GM21825 (cell line): ENCODE measurements around the gene ZNF577.

Source experiments
- ATAC-seq: cut with Tn5 transposase; IDR thresholded peaks from one replicate; pipeline ENCODE4 v1.9.1; 2021; ENCODE audit warnings: mild to moderate bottlenecking, moderate library complexity; ENCODE audit not compliant: unreplicated experiment

Gene ZNF577

DNA sequence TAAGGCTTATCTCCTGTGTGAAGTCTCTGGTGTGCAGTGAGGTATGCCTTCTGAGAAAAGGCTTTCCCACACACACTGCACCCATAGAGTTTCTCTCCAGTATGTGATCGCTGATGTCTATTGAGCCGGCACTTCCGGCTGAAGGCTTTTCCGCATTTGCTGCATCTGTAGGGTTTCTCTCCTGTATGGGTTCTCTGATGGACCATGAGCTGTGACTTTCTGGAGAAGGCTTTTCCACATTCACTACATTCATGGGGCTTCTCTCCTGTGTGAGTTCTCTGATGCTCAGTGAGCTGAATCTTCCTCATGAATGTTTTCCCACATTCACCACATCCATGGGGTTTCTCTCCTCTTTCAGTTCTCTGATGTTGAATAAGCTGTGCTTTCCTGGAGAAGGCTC is 14.7 kb downstream of the ZNF577 start:
- ATAC-seq = no peak

DNA sequence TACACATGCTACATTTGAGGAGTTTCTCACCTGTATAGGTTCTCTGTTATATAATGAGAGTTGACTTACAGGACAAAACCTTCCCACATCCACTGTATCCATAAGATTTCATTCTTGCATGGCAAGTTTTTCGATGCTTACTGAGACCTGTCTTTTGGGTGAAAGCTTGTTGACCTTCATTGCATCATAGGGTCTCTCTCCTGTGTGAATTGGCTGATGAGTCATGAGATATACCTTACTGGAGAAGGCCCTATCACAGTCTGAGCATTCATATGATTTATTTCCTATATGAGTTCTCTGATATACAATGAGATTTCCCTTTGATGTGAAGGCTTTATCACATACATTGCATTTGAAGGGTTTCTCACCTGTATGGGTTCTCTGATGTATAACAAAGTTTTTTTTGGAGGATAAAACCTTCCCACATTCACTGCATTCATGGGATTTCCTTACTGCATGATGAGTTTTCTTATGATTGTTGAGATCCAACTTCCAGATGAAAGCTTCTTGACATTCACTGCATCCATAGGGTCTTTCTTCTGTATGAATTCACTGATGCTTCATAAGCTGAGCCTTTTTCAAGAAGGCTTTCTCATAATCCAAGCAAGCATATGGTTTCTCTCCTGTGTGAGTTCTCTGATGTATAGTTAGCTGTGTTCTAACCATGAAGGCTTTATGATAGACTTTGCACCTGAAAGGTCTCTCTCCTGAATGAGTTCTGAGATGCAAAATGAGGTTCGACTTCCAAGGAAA is 25.7 kb downstream of the ZNF577 start:
- no peak for ATAC-seq

DNA sequence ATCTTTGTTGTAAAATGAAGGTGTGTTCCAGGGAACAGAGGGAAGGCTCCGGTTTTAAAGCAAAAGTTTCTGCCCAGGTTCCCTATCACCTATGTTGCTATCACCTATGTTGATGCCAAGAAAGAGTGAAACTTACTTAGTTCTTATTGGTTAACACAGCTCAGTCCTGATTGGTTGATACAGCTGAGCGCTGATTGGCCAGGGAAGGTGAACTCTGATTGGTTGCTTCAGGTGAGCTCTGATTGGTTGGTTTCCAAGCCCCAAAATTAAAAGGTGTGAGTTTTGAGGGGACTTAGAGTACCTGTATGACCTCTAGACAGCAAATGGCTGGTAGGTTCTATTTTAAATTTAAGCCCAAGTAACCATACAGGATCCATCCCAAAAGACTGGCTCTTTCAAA is 50.6 kb downstream of the ZNF577 start:
- no peak for ATAC-seq

DNA sequence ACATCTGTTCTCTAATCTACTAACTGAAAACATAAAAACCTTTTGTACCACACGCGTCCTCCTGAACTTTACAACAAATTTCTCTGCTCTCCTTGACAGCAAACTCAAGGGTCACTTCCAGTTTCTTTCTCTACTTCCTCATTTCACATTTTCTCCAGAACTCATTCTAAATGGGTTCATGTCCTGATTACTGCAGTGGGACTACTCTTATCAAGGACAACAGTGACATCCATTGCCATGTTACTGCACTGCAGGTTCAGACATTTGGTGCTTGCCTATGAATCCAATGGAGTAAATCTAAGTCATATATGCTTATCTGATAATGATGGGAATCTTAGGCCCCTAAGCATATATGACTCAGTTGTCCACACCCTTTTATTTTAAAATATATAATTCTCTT is 57.5 kb downstream of the ZNF577 start:
- no peak for ATAC-seq

DNA sequence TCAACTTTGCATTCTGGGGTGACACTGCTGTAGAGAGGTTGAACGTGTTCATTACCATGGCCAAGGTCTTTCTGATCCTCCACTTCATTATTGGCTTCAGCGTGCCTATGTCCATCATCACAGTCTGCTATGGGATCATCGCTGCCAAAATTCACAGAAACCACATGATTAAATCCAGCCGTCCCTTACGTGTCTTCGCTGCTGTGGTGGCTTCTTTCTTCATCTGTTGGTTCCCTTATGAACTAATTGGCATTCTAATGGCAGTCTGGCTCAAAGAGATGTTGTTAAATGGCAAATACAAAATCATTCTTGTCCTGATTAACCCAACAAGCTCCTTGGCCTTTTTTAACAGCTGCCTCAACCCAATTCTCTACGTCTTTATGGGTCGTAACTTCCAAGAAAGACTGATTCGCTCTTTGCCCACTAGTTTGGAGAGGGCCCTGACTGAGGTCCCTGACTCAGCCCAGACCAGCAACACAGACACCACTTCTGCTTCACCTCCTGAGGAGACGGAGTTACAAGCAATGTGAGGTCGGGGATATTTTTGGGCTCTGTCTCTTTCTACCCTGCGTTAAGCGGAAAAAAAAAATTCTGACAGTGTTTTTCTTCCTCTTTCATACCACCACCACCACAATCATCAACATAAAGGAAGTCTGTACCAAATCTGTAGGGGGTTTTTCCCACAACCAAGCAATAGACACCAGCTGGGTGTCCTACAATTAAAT is 63.3 kb downstream of the ZNF577 start:
- ATAC-seq = no peak

DNA sequence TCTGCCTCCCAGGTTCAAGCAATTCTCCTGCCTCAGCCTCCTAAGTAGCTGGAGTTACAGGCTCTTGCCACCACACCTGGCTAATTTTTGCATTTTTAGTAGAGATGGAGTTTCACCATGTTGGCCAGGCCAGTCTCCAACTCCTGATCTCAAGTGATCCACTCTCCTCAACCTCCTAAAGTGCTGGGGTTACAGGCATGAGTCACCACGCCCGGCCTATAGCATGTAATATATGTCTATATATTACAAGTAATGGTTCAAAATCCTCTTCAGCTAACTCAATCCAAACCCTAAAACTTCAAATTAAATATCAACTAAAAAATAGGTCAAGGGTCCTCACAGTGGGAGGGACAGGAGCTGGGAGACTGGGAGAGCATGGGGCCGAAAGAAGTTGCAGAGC is 64.8 kb downstream of the ZNF577 start:
- ATAC-seq = no peak

DNA sequence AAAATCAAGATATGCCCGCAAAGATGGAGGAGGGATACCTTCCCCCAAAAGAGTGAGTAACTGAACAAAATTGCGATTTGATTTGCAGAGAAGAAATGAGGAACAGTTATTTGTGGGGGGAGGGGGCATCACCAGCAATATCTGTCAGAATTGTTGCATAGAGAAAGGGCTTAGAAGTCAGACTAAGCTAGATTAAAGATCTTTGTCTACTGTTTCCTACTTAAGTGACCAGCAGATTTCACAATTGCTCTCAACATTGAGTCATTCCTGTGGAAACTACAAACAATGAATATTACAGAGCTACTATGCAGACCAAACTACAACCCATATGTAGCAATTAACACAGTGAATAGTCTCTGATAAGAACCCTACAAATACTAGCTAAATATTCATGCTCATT is 65.4 kb downstream of the ZNF577 start:
- no peak for ATAC-seq

DNA sequence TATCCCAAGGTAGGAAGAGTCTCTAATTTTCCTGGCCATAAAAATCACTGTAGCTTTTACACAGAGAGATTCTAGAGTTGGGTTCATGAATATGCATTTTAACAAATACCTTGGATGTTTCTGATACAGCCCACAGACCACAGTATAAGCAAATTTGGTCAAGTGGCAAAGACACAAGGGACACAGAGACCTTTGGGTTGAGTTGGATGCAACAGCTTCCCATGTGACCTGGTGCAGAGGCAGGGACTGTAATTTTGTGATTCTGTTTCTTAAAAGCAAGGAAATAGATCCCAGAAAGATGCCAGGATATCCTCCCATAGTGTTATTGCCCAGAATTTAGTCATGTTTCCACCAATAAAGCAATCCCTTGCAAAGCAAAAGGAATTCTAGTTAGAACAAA is 65.8 kb downstream of the ZNF577 start:
- ATAC-seq = no peak

DNA sequence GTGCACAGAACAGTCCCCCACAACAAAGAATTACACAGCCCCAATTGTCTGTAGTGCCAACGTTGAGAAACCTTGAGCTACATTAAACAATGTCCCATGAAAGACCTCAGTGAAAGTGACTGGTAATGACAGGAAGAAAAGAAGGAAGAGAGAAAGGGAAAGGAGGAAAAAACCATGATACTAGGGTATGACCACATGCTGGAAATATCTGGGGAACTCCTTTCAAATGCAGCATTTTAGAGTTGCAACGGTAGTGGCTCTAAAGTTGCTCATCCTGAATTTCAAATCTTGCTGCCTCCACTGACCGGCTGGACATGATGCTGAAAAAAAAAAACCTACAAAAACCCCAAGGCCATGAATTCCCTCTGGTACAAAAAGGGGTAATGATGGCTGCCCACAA is 66.3 kb downstream of the ZNF577 start:
- ATAC-seq = no peak
